IPS-18a (cell line): ENCODE data around the gene PSMG4.

Experiments used
- H3K27ac ChIP-seq: one replicate; pipeline ENCODE4 v1.5.1; 2013; ENCODE audit warnings: low read length
- H3K27me3 ChIP-seq: one replicate; pipeline ENCODE4 v1.6.1; 2013; ENCODE audit warnings: mild to moderate bottlenecking, low read length; ENCODE audit not compliant: control insufficient read depth, insufficient read depth
- H3K36me3 ChIP-seq: one replicate; pipeline ENCODE4 v1.6.1; 2013; ENCODE audit warnings: low read depth, low read length; ENCODE audit not compliant: control insufficient read depth
- H3K4me1 ChIP-seq: one replicate; pipeline ENCODE4 v1.6.1; 2013; ENCODE audit warnings: low read depth, low read length; ENCODE audit not compliant: control insufficient read depth
- H3K4me3 ChIP-seq: one replicate; pipeline ENCODE4 v1.5.1; 2013; ENCODE audit warnings: low read length
- H3K9ac ChIP-seq: one replicate; pipeline ENCODE4 v1.6.1; 2013; ENCODE audit warnings: mild to moderate bottlenecking, low read length, moderate library complexity
- H3K9me3 ChIP-seq: one replicate; pipeline ENCODE4 v1.6.1; 2013; ENCODE audit warnings: low read depth, low read length; ENCODE audit not compliant: control insufficient read depth

PSMG4 gene

DNA sequence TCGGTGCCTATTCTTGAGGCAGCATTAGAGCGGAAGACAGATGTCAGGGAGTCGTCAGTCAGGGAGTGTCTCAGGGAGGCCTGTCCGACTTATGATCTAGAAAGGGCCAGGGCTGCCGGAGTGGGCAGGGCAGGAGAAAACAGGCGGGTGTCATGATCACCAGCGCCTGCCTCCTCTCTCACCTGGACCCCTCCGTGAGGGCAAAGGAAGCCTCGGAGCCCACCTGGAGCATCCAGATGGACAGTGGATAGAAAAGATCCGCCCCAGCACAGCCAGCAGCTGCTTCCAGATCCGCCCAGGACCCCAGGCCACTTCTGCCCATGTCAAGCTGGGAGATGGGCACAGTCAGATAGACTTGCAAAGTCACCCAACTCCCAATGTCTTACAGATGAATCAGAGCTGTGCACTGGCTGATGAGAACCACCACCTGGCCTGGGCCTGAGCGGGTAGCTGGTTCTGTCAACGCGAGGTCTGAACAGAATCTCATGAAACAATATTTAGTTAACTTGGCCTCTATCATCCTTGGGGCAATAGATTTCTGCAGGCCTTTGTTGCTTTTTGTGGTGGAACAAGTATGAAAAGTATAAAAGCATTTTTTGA is 22.2 kb downstream of the PSMG4 start:
- Histone ChIP-seq H3K4me3 (no peak overlapping the region), H3K27ac (no peak overlapping the region), H3K9ac (no peak overlapping the region)

DNA sequence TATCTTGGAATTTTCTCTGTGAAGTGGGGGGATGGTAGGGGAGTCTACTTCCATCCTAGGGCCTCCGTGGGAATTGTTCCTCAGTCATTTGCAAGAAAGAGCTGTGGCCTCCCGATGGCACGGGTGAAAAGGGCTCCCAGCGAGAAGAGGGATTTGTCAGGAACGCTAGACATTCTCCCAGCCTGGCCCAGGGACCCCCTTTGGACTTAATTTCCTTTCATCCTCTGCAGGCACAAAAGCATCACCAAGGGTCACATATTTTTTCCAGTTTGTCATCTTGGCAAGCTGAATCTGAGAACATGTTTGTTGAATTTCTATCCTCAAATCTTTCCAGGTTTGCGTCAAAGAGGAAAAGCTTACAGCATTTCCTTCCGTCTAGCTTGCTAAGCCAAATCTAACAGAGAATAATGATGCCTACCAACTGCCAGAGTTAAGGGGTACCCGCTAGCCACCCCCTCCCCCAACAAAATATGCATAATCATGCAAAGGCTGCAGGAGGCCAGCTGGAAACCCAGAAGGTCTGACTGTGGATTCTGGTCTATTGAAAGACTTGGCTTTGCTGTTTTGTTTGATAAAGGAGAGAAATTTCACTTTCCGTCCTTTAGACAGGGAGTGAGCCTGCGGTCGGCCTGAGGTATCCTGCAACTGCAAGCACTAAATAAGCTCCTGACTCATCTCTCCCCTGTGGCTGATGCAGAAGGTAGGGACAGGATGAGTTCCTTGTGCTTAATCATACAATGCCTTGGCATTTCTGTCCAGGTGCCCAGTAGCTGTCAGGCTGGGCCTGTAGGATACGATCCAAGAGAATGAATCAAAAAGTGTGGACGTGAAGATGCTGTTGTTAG is 23.1 kb downstream of the PSMG4 start:
- no peaks in the 10 kb centered on the region for H3K27me3 ChIP-seq
- H3K36me3 ChIP-seq = no peaks in the 10 kb centered on the region
- no peak overlapping the region for H3K27ac ChIP-seq
- no peaks in the 10 kb centered on the region for H3K9me3 ChIP-seq
- no peak overlapping the region for H3K4me3 ChIP-seq
- peaks cover 12% of the 10 kb centered on the region for H3K4me1 ChIP-seq
- no peak overlapping the region for H3K9ac ChIP-seq

More for the DNA sequence above, 22.2 kb downstream of the PSMG4 start:
- H3K9me3 ChIP-seq = no peaks in the 10 kb centered on the region
- no peaks in the 10 kb centered on the region for H3K27me3 ChIP-seq
- H3K36me3 ChIP-seq = no peaks in the 10 kb centered on the region
- peaks cover 12% of the 10 kb centered on the region for H3K4me1 ChIP-seq

DNA sequence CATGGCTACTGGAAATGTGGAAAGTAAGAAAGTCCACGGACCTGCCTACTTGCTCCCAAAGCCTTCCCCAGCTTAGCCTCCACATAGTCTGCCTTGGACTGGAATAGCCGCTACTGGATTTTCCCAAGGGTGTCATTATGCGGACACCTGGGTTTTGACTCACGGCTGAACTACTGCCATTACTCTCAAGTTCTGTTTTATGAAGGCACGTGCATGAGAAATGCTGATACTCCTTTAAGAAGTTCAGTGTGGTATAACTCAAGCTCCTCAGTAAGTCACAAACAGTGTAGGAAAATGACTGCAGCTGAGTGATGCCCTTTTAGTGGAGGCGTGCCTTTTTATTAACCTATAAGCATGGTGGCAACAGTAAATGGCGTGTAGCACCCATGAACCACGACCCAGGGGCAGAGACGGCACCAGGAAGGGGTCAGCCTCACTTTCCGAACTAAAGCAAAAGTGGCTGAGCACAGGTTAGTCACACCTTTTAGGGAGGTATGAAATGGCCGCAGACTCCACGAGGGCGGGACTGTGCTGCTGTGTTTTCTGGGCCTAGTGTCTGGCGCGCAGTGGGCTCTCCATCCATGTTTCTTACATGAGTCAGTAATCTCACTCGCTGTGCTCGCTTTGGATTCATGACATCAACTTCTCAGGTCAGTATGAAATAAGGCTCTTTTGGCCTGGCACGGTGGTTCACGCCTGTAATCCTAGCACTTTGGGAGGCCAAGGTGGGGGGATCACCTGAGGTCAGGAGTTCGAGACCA is 23.9 kb downstream of the PSMG4 start:
- no peak overlapping the region for H3K4me3 ChIP-seq
- H3K9ac ChIP-seq = no peak overlapping the region
- H3K27ac ChIP-seq = no peak overlapping the region
- no peaks in the 10 kb centered on the region for H3K9me3 ChIP-seq
- H3K36me3 ChIP-seq = no peaks in the 10 kb centered on the region
- peaks cover 12% of the 10 kb centered on the region for H3K4me1 ChIP-seq
- no peaks in the 10 kb centered on the region for H3K27me3 ChIP-seq

DNA sequence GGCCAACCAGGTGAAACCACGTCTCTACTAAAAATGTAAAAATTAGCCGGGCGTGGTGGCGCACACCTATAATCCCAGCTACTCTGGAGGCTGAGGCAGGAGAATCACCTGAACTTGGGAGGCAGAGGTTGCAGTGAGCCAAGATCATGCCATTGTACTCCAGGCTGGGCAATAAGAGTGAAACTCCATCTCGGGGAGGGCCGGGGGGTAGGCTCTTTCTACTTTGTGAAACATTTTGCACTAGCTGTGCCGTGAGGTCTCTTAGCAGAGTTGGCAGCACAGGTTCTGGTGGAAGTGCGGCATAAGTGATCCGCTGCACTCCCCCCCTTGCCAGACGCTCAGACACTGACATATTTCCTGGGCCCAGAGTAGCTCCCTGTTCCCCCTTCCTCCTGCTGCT is 24.5 kb downstream of the PSMG4 start:
- no peaks in the 10 kb centered on the region for H3K27me3 ChIP-seq
- H3K27ac ChIP-seq = no peak overlapping the region
- H3K4me3 ChIP-seq = no peak overlapping the region
- no peaks in the 10 kb centered on the region for H3K9me3 ChIP-seq
- no peak overlapping the region for H3K9ac ChIP-seq
- peaks cover 12% of the 10 kb centered on the region for H3K4me1 ChIP-seq
- H3K36me3 ChIP-seq = no peaks in the 10 kb centered on the region

DNA sequence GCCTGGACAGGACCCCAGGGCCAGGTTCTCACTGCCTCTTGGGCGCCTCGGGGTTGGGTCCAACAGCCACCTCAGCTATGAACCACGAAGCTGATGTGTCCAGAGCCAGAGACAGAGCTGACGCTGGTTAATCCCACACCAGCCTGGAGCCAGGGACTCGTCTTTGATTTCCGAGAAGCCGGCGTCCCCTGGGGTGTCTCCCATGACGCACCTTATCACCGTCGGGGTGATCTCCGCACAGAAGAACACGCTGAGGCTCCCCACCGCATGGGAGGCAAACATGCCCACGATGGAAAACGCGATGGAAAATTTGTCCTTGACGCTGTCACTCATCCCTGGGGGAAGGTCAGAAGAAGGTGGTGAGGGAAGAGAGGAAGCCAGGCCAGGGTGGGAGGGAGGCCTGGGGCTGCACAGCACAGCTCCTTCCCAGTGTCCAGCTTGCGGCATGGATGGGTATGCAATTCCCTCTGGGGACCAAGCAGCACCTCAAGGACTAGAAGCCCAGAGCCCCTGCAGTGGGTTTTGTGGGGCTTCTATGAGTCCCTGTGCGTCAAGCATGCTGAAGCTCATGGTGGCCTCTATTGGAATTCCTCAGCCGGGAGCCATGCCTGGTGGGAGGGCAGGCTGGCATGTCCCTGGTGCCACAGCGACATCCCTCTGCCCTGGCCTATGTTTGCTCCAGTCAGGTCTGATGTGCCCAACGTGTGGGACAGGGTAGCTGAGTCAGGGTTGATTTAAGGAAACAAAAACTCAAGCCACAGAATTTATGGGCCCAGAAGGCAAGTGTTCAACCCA is 25.1 kb downstream of the PSMG4 start:
- H3K9me3 ChIP-seq = no peaks in the 10 kb centered on the region
- H3K36me3 ChIP-seq = no peaks in the 10 kb centered on the region
- H3K4me3 ChIP-seq = no peak overlapping the region
- peaks cover 12% of the 10 kb centered on the region for H3K4me1 ChIP-seq
- H3K27ac ChIP-seq = no peak overlapping the region
- H3K9ac ChIP-seq = no peak overlapping the region
- H3K27me3 ChIP-seq = no peaks in the 10 kb centered on the region

DNA sequence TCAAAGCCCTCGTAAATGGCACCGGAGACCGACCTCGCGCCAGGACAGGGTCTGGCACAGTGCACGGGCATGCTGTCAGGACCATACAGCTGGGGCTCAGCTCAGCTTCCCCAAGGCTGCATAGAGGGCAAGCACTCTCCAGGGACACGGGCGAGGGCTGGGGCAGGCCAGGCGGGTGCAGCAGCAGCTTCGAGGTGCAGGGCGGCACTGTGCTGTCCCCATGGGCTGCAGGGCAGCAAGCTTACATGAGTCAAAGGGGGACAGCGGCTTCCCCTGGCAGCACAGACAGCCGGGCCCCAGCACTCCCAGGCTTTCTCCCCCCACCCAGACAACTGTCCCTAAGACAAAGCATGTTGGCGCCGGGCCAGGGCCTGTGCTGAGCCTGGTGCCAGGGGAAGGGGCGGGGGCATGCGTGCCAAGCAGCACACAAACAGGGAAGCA is 25.7 kb downstream of the PSMG4 start:
- no peak overlapping the region for H3K9ac ChIP-seq
- no peaks in the 10 kb centered on the region for H3K9me3 ChIP-seq
- H3K27ac ChIP-seq = no peak overlapping the region
- H3K4me3 ChIP-seq = no peak overlapping the region
- peaks cover 12% of the 10 kb centered on the region for H3K4me1 ChIP-seq
- H3K36me3 ChIP-seq = no peaks in the 10 kb centered on the region
- H3K27me3 ChIP-seq = no peaks in the 10 kb centered on the region

DNA sequence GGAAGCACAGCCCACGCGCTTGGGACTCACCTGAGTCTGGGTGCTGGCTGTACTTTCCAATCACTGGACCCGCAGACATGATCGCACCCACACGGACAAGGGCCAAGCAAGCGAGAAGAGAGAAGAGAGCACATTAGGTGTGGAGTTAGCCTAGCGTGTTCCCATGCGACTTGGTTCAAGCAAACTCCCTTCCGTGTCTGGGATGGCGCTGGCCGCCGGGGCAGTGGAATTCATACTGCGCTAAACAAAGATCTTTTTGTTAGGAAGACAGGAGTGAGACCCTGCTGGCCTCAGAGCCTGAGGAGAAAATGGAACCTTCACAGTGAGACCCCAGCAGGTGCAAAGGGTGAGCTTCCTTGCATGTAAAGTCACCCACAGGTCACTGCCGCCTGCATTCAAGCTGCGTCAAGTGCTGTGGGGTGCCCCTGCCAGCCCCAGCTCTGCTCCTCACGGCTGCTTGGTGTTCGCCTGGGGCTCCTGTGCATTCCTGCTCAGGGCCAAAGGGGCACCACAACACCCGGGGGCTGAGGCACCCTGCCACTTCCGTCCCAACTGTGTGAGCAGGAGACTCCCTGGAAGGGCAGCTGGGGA is 26.4 kb downstream of the PSMG4 start:
- no peaks in the 10 kb centered on the region for H3K9me3 ChIP-seq
- peaks cover 12% of the 10 kb centered on the region for H3K4me1 ChIP-seq
- H3K27ac ChIP-seq = no peak overlapping the region
- H3K4me3 ChIP-seq = no peak overlapping the region
- H3K27me3 ChIP-seq = no peaks in the 10 kb centered on the region
- H3K9ac ChIP-seq = no peak overlapping the region
- no peaks in the 10 kb centered on the region for H3K36me3 ChIP-seq

DNA sequence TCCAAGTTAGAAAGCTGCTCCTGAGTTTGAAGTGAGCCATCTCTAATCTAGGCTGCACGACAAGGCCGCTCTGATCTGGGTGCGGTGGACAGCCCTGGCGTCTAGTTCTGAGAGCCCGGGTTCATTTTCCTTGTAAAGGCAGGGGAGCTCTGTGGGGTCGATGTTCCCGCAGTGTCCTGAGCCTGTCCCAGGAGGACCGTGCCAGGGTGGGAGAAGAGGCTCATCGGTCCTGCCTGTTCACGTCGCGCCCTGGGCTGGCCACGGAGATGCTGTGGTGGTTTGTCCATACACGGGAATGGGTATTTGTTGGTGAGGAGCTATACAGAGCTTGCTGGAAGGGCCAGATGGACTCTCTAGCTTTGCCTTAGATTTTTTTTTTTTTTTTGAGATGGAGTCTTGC is 27.0 kb downstream of the PSMG4 start:
- H3K36me3 ChIP-seq = peaks cover 3% of the 10 kb centered on the region
- no peaks in the 10 kb centered on the region for H3K9me3 ChIP-seq
- peaks cover 12% of the 10 kb centered on the region for H3K4me1 ChIP-seq
- no peaks in the 10 kb centered on the region for H3K27me3 ChIP-seq
- no peak overlapping the region for H3K27ac ChIP-seq
- H3K4me3 ChIP-seq = no peak overlapping the region
- no peak overlapping the region for H3K9ac ChIP-seq

DNA sequence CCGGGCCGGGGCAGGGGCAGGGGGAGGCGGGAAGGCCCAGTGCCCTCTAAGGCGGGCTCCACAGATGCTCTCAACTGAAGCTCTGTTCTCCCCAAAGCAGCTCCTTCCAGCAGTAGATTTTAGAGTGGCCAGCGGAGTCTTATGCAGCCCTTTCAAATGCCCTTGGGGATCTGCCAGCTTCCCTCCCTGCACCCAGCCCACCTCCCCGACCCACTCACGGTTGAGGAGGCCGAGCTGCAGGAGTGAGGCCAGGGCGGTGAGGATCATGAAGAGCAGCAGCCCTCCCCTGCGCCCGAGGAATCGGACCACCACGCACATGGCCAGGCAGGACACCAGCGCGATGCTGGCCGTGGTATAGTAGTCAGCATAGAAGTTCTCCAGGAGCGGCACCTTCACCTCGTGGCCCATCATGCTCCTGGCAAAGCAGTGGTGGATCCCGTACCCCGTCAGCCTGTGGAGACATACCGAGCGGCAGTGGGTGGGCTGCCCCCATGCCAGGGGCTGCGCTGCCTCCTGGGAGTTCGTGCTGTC is 28.0 kb downstream of the PSMG4 start:
- Histone ChIP-seq H3K36me3 (peaks cover 3% of the 10 kb centered on the region), H3K9me3 (no peaks in the 10 kb centered on the region), H3K27ac (no peak overlapping the region), H3K27me3 (no peaks in the 10 kb centered on the region), H3K9ac (no peak overlapping the region), H3K4me3 (no peak overlapping the region), H3K4me1 (peaks cover 10% of the 10 kb centered on the region)

DNA sequence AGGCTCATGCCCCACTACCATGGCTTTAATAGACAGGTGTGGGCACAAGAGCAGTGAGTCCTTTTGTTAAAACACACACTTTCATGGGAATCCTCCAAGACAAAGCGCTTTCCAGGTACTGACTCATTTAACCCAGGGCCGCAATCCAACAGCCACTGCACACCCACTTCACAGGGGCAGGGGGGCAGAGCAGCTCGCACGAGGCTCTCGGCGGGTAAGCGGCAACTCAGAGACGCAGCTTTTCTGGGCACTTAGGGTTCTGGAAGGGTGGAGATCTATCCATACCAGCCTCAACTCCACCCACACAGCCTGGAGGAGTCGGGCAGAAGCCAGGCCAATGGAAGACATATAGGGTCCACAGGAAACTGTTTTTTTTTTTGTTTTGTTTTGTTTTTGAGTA is 28.6 kb downstream of the PSMG4 start:
- Histone ChIP-seq H3K9me3 (no peaks in the 10 kb centered on the region), H3K4me3 (no peak overlapping the region), H3K27me3 (no peaks in the 10 kb centered on the region), H3K36me3 (peaks cover 3% of the 10 kb centered on the region), H3K27ac (no peak overlapping the region), H3K9ac (no peak overlapping the region), H3K4me1 (peaks cover 4% of the 10 kb centered on the region)
